Right hindlimb (tissue), 1 donor: ENCODE data around the gene TBC1D16.

ENCODE experiments used
- DNase-seq: peaks from one replicate; pipeline ENCODE4 v3.0.0-alpha.2; 2018

TBC1D16 gene

GRCh38 chr17:79925242-79925957 is 110.3 kb downstream of the TBC1D16 start:
- DNase-seq = peak; percentile 86

- DNase-seq = no peak
Measured at GRCh38 chr17:79924639-79924976, 111.1 kb downstream of the TBC1D16 start.

- no peak for DNase-seq
Measured at GRCh38 chr17:79923974-79924638, 111.6 kb downstream of the TBC1D16 start.

- no peak for DNase-seq
Measured at GRCh38 chr17:79922798-79923197, 112.9 kb downstream of the TBC1D16 start.

GRCh38 chr17:79922116-79922601 is 113.5 kb downstream of the TBC1D16 start:
- peak; percentile 33 for DNase-seq

GRCh38 chr17:79921411-79922115 is 114.1 kb downstream of the TBC1D16 start:
- DNase-seq = no peak

- peak; percentile 14 for DNase-seq
Measured at GRCh38 chr17:79920751-79921410, 114.8 kb downstream of the TBC1D16 start.

GRCh38 chr17:79919862-79920720 is 115.6 kb downstream of the TBC1D16 start:
- peak; percentile 24 for DNase-seq

GRCh38 chr17:79919164-79919585 is 116.5 kb downstream of the TBC1D16 start:
- DNase-seq = peak; percentile 87

- no peak for DNase-seq
Measured at GRCh38 chr17:79918581-79919163, 117.0 kb downstream of the TBC1D16 start.

GRCh38 chr17:79917902-79918484 is 117.7 kb downstream of the TBC1D16 start:
- no peak for DNase-seq

GRCh38 chr17:79916991-79917901 is 118.4 kb downstream of the TBC1D16 start:
- DNase-seq = peak; percentile 20

- DNase-seq = no peak
Measured at GRCh38 chr17:79916506-79916905, 119.2 kb downstream of the TBC1D16 start.

GRCh38 chr17:79915850-79916430 is 119.7 kb downstream of the TBC1D16 start:
- peak; percentile 37 for DNase-seq

- DNase-seq = peak; percentile 22
Measured at GRCh38 chr17:79914813-79915740, 120.6 kb downstream of the TBC1D16 start.

- DNase-seq = no peak
Measured at GRCh38 chr17:79913896-79914812, 121.5 kb downstream of the TBC1D16 start.

- DNase-seq = no peak
Measured at GRCh38 chr17:79913451-79913850, 122.2 kb downstream of the TBC1D16 start.
